Gastroesophageal sphincter (tissue), 4 donors: ENCODE data around the gene DHX8. TPM values are rescaled to one million over a fixed set of nuclear protein-coding genes. Genes with fewer than 3 reads are reported as not detected.
"Not testable (repeated sequence)": the region's sequence is repeated elsewhere in the genome, so short reads cannot be mapped to it uniquely, and the experiment has no call there.

Experiments
- ATAC-seq: fragments of 150-250 bp; one replicate; pipeline ENCODE4 v1.9.1; 2016; ENCODE audit warnings: mild to moderate bottlenecking, moderate library complexity
- H3K27ac ChIP-seq, 4 donors: fragments of 200-600 bp; sonication (generic) in 3 of 4; 1 replicate in 3 of 4; 2 replicates in 1 of 4; pipeline ENCODE4 v1.5.1; 2016 to 2019
- H3K27me3 ChIP-seq: fragments of 200-600 bp; sonication (generic); one replicate; pipeline ENCODE4 v1.5.1; 2019
- H3K36me3 ChIP-seq, 2 donors: fragments of 200-600 bp; sonication (generic); one replicate each; pipeline ENCODE4 v1.5.1; 2019; ENCODE audit warnings: control low read depth in 1 of 2
- H3K4me1 ChIP-seq, 3 donors: fragments of 200-600 bp; sonication (generic); 1 replicate in 2 of 3; 2 replicates in 1 of 3; pipeline ENCODE4 v1.5.1; 2016 to 2019; ENCODE audit warnings: control low read depth in 2 of 3
- H3K4me3 ChIP-seq, 2 donors: fragments of 200-600 bp; sonication (generic); one replicate each; pipeline ENCODE4 v1.5.1; 2019; ENCODE audit warnings: mild to moderate bottlenecking in 1 of 2, moderate library complexity in 1 of 2
- H3K9me3 ChIP-seq, 3 donors: fragments of 200-600 bp; sonication (generic); one replicate each; pipeline ENCODE4 v1.5.1; 2017 to 2019; ENCODE audit warnings: control low read depth in 2 of 3
- EP300 ChIP-seq: sonication (generic); formaldehyde crosslinking; IDR thresholded peaks from one replicate; pipeline ENCODE4 v1.6.1; 2017; ENCODE audit warnings: antibody characterized with exemption, mild to moderate bottlenecking
- POLR2A ChIP-seq, 2 donors: fragments of 450-650 bp; IDR thresholded peaks; one replicate each; pipeline ENCODE4 v1.6.1; 2017; ENCODE audit warnings: antibody characterized with exemption in 2 of 2, mild to moderate bottlenecking in 2 of 2, moderate library complexity in 1 of 2
- POLR2AphosphoS5 ChIP-seq: sonication (generic); formaldehyde crosslinking; IDR thresholded peaks from one replicate; pipeline ENCODE4 v1.6.1; 2017; ENCODE audit warnings: antibody characterized with exemption
- WGBS, 2 donors: methylation state at CpG; one replicate each; pipeline ENCODE4 v1.1.5; 2018; ENCODE audit warnings: low coverage in 1 of 2; 5-methylcytosine and 5-hydroxymethylcytosine counted together
- total RNA-seq, 4 donors: library from RNA; depleted of rRNA; stranded (reverse); fragments of >200 nt; gene quantifications; one replicate each; pipeline ENCODE4 v1.1.0, GENCODE V29; 2016
- TF ChIP-seq, protein P1 (sequence below), 4 experiments: fragments of 200-600 bp in 2 of 4; fragments of 450-650 bp in 2 of 4; sonication (generic) in 1 of 4; IDR thresholded peaks; one replicate each; pipeline ENCODE4 v1.5.1; 2017 to 2019; ENCODE audit warnings: antibody characterized with exemption in 4 of 4, mild to moderate bottlenecking in 2 of 4, moderate library complexity in 2 of 4

DHX8 gene
- total RNA-seq, 4 donors from 2014 or later: 29.6 to 40.9 (median 34.1) TPM

DNA sequence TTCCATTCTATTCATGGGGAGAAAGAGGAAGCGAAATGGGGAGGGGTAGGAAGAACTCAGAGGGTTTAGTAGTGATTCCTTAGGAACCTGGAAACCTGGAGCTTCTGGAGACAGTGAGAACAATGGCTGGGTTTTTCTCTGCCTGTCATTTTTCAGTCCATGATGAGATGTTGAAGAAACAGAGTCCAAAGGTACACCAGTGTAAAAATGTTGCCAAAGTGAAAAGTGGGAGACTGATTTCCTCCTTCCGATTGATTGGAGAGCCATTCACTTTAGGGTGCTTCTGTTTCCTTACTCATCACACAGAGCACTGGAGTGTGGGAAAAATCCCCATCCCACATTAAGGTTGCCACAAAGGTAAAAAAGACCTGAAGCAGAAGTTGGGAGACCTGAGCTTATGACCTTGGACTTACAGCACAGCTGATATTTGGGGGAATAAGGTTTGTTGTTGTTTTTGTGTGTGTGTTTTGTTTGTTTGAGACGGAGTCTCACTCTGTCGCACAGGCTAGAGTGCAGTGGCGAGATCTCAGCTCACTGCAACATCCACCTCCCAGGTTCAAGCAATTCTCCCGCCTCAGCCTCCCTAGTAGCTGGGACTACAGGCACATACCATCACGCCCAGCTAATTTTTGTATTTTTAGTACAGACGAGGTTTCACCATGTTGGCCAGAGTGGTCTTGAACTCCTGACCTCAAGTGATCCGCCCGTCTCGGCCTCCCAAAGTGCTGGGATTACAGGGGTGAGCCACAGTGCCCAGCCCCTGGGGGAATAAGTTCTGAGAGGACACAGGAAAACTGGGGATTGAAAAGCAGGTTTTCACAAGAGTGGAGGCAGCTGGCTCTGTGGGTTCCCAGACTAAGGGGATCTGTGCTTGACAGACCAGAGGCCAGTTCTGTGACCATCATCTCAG, 1.4 kb upstream of the DHX8 start:
- no peak for TF ChIP-seq POLR2A (IDR thresholded peaks at IDR 0.05)
- no peak for TF ChIP-seq POLR2AphosphoS5
- no peak for TF ChIP-seq EP300
- TF ChIP-seq, protein P1, sequence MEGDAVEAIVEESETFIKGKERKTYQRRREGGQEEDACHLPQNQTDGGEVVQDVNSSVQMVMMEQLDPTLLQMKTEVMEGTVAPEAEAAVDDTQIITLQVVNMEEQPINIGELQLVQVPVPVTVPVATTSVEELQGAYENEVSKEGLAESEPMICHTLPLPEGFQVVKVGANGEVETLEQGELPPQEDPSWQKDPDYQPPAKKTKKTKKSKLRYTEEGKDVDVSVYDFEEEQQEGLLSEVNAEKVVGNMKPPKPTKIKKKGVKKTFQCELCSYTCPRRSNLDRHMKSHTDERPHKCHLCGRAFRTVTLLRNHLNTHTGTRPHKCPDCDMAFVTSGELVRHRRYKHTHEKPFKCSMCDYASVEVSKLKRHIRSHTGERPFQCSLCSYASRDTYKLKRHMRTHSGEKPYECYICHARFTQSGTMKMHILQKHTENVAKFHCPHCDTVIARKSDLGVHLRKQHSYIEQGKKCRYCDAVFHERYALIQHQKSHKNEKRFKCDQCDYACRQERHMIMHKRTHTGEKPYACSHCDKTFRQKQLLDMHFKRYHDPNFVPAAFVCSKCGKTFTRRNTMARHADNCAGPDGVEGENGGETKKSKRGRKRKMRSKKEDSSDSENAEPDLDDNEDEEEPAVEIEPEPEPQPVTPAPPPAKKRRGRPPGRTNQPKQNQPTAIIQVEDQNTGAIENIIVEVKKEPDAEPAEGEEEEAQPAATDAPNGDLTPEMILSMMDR (IDR thresholded peaks at IDR 0.05): no peak
- WGBS, 2 donors: 88 to 93% methylated on average over 6 to 8 of the region's 11 CpGs
- Histone ChIP-seq H3K27ac (peak overlapping the region in 2 of 4 donors; percentile 85 to 90), H3K4me3 (no peak overlapping the region), H3K4me1 (peaks cover 4 to 39% (median 16%) of the 10 kb centered on the region in 3 donors), H3K9me3 (no peaks in the 10 kb centered on the region), H3K27me3 (no peaks in the 10 kb centered on the region), H3K36me3 (no peaks in the 10 kb centered on the region)
- no peak for ATAC-seq

- peaks cover 0 to 26% (median 0%) of the 10 kb centered on the region in 3 donors for H3K4me1 ChIP-seq
- peaks cover under 1 to 64% of the 10 kb centered on the region in 2 donors for H3K36me3 ChIP-seq
- TF ChIP-seq, protein P1 (IDR thresholded peaks at IDR 0.05): no peak
- TF ChIP-seq POLR2AphosphoS5 (no peak), POLR2A (IDR thresholded peaks at IDR 0.05) (no peak)
- WGBS, 2 donors: 58 to 84% methylated on average over 3 to 5 of the region's 5 CpGs
- no peaks in the 10 kb centered on the region for H3K9me3 ChIP-seq
- H3K4me3 ChIP-seq: no peak overlapping the region
- H3K27me3 ChIP-seq: no peaks in the 10 kb centered on the region
- ATAC-seq: no peak
- no peak overlapping the region for H3K27ac ChIP-seq
These were observed 6.8 kb downstream of the DHX8 start for GRCh38 chr17:43490621-43491020.

GRCh38 chr17:43509440-43509839, 25.7 kb downstream of the DHX8 start:
- not testable (repeated sequence) for H3K27me3 ChIP-seq, H3K4me3 ChIP-seq, H3K9me3 ChIP-seq, H3K27ac ChIP-seq, H3K4me1 ChIP-seq, ATAC-seq
- H3K36me3 ChIP-seq: peaks cover 0 to 100% of the 10 kb centered on the region in 2 donors
- 95% methylated on average over 4 of the region's 7 CpGs; no CpG with 5 or more reads in 1 of the 2 donors for WGBS, 2 donors

DNA sequence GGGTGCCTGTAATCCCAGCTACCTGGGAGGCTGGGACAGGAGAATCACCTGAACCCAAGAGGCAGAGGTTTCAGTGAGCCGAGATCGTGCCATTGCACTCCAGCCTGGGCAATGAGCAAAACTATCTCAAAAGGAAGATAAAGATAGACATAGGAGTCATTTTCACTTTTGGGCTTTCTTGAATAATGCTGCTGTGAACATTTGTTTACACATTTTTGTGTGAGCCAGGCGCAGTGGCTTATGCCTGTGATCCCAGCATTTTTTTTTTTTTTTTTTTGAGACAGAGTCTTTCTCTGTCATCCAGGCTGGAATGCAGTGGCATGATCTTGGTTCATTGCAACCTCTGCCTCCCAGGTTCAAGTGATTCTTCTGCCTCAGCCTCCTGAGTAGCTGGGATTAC, 27.4 kb downstream of the DHX8 start:
- not testable (repeated sequence) for H3K4me3 ChIP-seq, ATAC-seq, H3K27me3 ChIP-seq, H3K4me1 ChIP-seq, H3K9me3 ChIP-seq, H3K27ac ChIP-seq
- peaks cover 0 to 98% of the 10 kb centered on the region in 2 donors for H3K36me3 ChIP-seq
- 97 to 100% methylated on average over 3 of the region's 3 CpGs for WGBS, 2 donors

DNA sequence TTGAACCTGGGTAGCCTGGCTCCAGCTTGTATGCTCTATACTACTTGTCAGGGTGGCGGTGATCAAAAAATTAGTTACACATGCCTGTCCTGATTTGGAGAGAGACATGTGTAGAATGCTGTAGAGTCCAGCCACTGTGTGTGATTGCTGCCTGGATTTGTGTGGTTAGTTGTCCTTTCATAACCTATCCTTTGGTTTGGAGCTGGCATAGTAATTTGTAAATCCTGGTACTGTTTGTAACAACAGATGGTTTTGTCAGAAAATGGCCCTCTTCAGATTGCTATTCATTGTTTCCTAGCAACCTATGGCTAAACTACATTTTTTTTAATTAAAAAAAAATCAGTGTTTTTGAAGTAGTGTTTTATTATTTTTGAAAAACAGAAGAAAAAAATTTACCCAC, 31.9 kb downstream of the DHX8 start:
- Histone ChIP-seq H3K27ac (no peak overlapping the region), H3K4me1 (no peaks in the 10 kb centered on the region)

More for the DNA sequence above, 31.9 kb downstream of the DHX8 start:
- ATAC-seq: no peak
- 100% methylated on average over 1 of the region's 1 CpG for WGBS, 2 donors
- Histone ChIP-seq H3K4me3 (no peak overlapping the region), H3K36me3 (peaks cover 4 to 98% of the 10 kb centered on the region in 2 donors), H3K27me3 (no peaks in the 10 kb centered on the region), H3K9me3 (no peaks in the 10 kb centered on the region)
- TF ChIP-seq POLR2AphosphoS5: no peak
- no peak for TF ChIP-seq EP300
- no peak for TF ChIP-seq POLR2A (IDR thresholded peaks at IDR 0.05)
- TF ChIP-seq, protein P1 (IDR thresholded peaks at IDR 0.05): no peak
